ENCODE data around the gene P3H2.

Gene P3H2

GRCh38 chr3:190070622-190071347 is 49.9 kb downstream of the P3H2 start:
- DNase-seq (ENCODE audit: extremely low spot score) = no peak
- CTCF ChIA-PET = interaction anchor here (1.1 to 1.4 kb wide), 3 partner anchors 8 to 16 kb away, joined by 3 to 4 read pairs (median 3); no protein-coding TSS in a partner anchor
- POLR2A ChIA-PET = no interaction called here
- no peak for TF ChIP-seq CTCF (IDR thresholded peaks at IDR 0.05; ENCODE audit: control extremely low read depth, extremely low read depth, low read depth, missing control alignments)

GRCh38 chr3:190065204-190065603 is 55.5 kb downstream of the P3H2 start:
- TF ChIP-seq CTCF (IDR thresholded peaks at IDR 0.05; ENCODE audit: control extremely low read depth, extremely low read depth, low read depth, missing control alignments) = no peak
- no peak for DNase-seq (ENCODE audit: extremely low spot score)
- ChIA-PET POLR2A (no interaction called here), CTCF (no interaction called here)

- no peak for TF ChIP-seq CTCF (IDR thresholded peaks at IDR 0.05; ENCODE audit: control extremely low read depth, extremely low read depth, low read depth, missing control alignments)
- ChIA-PET CTCF (interaction anchor here (1.5 to 1.8 kb wide), 2 partner anchors 13 to 56 kb away, joined by 3 to 5 read pairs; partner anchors contain the start of gene P3H2), POLR2A (no interaction called here)
- DNase-seq (ENCODE audit: extremely low spot score) = no peak
Observed at GRCh38 chr3:190064659-190065058, 56.0 kb downstream of the P3H2 start.

- TF ChIP-seq CTCF (IDR thresholded peaks at IDR 0.05; ENCODE audit: control extremely low read depth, extremely low read depth, low read depth, missing control alignments) = no peak
- DNase-seq (ENCODE audit: extremely low spot score) = no peak
- POLR2A ChIA-PET = interaction anchor here (0.6 kb wide), 1 partner anchor 11 kb away, joined by 6 read pairs; no protein-coding TSS in a partner anchor
- CTCF ChIA-PET = interaction anchor here (1.1 to 1.8 kb wide), 4 partner anchors 10 to 96 kb away, joined by 3 to 7 read pairs (median 4); partner anchors contain the start of gene P3H2
Observed at GRCh38 chr3:190064112-190064511, 56.6 kb downstream of the P3H2 start.

- ChIA-PET CTCF (interaction anchor here (1.0 to 1.8 kb wide), 5 partner anchors 9 to 96 kb away, joined by 3 to 7 read pairs (median 3); partner anchors contain the start of gene P3H2), POLR2A (no interaction called here)
- no peak for TF ChIP-seq CTCF (IDR thresholded peaks at IDR 0.05; ENCODE audit: control extremely low read depth, extremely low read depth, low read depth, missing control alignments)
- DNase-seq (ENCODE audit: extremely low spot score) = no peak
Observed at GRCh38 chr3:190063490-190063889, 57.2 kb downstream of the P3H2 start.

GRCh38 chr3:190060192-190060775 is 60.4 kb downstream of the P3H2 start:
- ChIA-PET POLR2A (no interaction called here), CTCF (interaction anchor here (1.3 to 1.4 kb wide), 5 partner anchors 10 to 57 kb away, joined by 3 to 5 read pairs (median 3); no protein-coding TSS in a partner anchor)
- TF ChIP-seq CTCF (IDR thresholded peaks at IDR 0.05; ENCODE audit: control extremely low read depth, extremely low read depth, low read depth, missing control alignments) = no peak
- no peak for DNase-seq (ENCODE audit: extremely low spot score)
